HPDE6-E6E7 (cell line): Measurements from ENCODE around the gene C17orf100.
"Not testable (repeated sequence)": the region's sequence is repeated elsewhere in the genome, so short reads cannot be mapped to it uniquely, and the experiment has no call there.

ENCODE experiments used
- DNase-seq: peaks from one replicate; pipeline ENCODE4 v3.0.0; 2011; ENCODE audit warnings: missing footprints; ENCODE audit errors: extremely low spot score

The C17orf100 gene

GRCh38 chr17:6691958-6692357, 40.4 kb downstream of the C17orf100 start:
- not testable (repeated sequence) for DNase-seq

- no peak for DNase-seq
Observed at GRCh38 chr17:6695051-6695450, 43.5 kb downstream of the C17orf100 start.

DNA sequence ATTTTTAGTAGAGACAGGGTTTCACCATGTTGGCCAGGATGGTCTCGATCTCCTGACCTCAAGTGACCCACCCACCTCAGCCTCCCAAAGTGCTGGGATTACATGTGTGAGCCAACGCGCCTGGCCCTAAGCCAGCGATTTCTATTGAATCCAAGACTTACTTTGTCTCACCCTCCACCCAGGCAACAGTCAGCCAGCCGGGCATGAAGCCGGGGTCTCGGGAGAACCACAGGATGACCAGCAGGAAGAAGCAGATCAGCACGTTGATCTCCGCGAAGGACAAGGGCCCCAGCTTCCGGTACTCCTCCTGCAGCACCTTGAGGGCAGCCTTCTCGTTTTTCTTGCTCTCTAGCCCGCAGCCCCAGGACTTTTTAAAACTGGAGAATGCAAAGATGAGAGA, 44.0 kb downstream of the C17orf100 start:
- DNase-seq: no peak

DNA sequence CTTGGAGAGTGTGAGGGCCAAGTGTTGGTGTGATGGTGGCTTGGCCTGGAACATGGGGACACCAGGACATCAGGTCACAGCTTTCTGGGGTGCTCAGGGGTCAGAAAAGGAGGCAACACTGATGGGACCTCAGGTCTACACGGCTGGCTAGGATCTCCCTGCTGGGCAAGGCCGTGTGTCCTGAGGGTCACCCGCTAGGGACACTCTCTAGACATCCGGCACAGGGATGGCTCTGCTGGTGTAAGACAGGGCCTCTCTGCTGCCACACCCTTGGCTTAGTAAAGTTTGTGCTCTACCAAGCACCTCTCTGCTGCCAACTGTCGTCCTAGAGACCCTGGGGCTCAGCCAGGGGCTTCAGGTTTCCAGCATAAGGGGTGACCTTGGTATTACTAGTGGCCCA, 45.3 kb downstream of the C17orf100 start:
- no peak for DNase-seq

DNA sequence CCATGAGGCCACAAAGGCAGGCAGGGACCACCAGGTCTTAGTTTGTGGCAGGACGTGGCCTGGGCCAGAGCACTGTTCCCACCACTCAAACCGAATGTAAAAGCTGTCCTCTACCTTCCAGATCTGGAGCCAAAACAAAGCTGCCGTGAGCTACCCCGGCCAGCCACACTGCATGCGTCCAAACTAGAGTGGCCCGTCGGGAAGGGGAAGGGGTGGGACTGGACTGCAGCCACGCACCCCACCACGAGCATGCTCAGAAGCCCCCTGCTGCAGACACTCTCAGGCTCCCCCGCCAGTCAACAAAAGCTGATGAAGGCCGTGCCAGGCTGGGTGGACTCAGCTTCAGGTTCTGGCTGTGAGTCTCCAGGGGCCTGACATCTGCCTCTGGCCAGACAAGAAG, 46.4 kb downstream of the C17orf100 start:
- DNase-seq: no peak

- no peak for DNase-seq
Observed at GRCh38 chr17:6699997-6700947, 48.7 kb downstream of the C17orf100 start.

GRCh38 chr17:6700948-6701307, 49.4 kb downstream of the C17orf100 start:
- no peak for DNase-seq

DNA sequence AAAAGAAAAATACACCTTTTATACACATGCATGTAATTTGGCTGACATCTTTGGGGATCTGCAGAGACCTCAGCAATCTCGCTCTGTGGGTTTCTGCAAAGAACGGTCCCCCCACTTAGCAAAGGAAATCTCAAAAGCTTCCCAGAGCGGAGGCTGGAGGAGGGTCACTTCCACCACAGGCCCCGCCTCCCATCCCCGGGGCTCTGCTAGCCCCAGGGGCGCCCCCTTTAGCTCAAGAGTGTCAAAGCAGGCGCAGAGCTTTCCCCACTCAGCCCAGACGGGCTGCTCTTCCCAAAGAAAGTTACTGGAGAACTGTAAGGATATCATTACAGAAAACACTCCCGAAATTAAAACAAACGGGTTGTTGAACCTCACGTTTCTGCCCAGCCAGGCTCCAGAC, 50.2 kb downstream of the C17orf100 start:
- DNase-seq: no peak

GRCh38 chr17:6702567-6703215, 51.1 kb downstream of the C17orf100 start:
- no peak for DNase-seq
